HG03460 (cell line): ENCODE results near the gene KCNJ1.
A peak's percentile ranks its signal among the peaks of the same experiment; 100 is the strongest.

Source experiments
- ATAC-seq: cut with Tn5 transposase; IDR thresholded peaks from one replicate; pipeline ENCODE4 v1.9.1; 2021; ENCODE audit not compliant: unreplicated experiment

Gene KCNJ1

DNA sequence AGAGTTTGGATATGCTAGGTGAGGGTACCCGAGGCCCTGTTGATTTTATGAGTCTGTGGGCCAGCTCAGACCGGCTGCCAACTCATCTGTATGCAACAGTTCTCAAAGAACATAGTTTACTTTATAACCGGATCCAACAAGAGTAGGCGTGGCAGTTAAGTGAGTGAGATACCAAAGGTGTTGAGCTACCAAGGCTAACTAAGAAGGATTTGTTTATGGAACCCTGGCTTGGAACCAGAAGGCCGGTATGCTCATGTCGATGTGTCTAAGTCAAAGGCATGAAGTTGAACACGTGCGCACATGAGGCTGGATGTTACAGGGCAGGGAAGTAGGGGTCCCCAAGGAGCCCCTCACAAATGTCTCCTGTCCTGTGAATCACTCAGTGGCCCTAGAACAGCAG, at the start of gene KCNJ1:
Gene KCNJ1 (minus strand): TSS at position 20 of the 400 bp plus-strand sequence. CDS start 27,053 bp downstream, outside the sequence.
- no peak for ATAC-seq

DNA sequence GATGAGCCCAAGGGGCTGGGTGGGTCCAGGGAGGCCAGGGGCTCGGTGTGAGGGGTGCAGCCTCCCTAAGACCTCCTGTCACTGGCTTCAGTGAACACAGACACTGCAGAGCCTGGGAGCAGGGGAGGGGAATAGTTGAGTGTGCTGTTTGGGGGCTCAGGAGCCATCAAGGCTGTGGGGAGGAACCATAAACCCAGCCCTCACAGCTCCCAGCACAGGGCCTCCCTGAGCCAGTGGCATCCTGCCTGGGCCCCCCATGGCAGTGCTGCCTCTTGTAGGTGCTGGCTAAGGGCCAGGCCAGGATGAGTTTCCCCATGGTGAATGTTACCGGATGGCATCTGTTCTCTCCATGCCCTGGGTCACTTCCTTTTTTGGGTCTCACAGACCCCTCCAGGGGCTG, 49.6 kb upstream of the KCNJ1 start:
- ATAC-seq = no peak

DNA sequence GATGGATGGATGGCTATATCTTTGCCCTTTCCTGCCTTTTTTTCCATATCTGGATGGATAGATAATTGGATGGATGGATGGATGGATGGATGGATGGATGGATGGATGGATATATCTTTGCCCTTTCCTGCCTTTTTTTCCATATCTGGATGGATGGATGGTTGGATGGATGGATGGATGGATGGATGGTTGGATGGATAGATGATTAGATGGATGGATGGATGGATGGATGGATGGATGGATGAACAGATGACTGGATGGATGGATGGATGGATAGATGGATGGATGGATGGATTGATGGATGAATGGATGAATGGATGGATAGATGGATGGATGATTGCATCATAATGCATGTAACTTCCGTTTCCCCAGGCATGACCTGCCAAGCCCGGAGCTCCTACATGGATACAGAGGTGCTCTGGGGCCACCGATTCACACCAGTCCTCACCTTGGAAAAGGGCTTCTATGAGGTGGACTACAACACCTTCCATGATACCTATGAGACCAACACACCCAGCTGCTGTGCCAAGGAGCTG, 49.0 kb upstream of the KCNJ1 start:
- no peak for ATAC-seq

- ATAC-seq = no peak
These were observed 48.0 kb upstream of the KCNJ1 start for GRCh38 chr11:128915149-128915521.

GRCh38 chr11:128914216-128915148, 47.4 kb upstream of the KCNJ1 start:
- no peak for ATAC-seq

DNA sequence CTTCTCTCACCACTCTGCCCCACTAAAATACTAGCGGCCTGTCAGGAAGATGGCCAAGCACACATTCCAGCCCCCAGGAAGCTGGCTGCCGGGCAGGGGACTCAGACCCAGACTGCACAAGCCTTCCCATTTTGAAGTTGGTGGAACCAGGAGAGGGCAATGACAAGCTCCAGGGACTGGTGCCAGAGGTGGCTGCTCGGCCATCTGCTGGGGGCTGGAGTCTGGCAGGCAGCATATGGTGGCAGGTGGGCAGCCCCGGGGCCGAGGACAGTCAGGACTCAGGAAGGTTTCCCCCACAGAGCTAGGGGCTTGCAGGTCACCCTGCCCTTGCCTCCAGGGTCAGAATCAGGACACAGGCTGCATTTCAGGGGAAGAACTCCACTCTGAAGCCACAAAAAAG, 46.7 kb upstream of the KCNJ1 start:
- no peak for ATAC-seq

DNA sequence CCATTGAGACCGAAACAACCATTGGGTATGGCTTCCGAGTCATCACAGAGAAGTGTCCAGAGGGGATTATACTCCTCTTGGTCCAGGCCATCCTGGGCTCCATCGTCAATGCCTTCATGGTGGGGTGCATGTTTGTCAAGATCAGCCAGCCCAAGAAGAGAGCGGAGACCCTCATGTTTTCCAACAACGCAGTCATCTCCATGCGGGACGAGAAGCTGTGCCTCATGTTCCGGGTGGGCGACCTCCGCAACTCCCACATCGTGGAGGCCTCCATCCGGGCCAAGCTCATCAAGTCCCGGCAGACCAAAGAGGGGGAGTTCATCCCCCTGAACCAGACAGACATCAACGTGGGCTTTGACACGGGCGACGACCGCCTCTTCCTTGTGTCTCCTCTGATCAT, 44.6 kb upstream of the KCNJ1 start:
- no peak for ATAC-seq

- ATAC-seq = no peak
These were observed 44.1 kb upstream of the KCNJ1 start for GRCh38 chr11:128911239-128911638.

- no peak for ATAC-seq
These were observed 43.5 kb upstream of the KCNJ1 start for GRCh38 chr11:128910576-128910975.

DNA sequence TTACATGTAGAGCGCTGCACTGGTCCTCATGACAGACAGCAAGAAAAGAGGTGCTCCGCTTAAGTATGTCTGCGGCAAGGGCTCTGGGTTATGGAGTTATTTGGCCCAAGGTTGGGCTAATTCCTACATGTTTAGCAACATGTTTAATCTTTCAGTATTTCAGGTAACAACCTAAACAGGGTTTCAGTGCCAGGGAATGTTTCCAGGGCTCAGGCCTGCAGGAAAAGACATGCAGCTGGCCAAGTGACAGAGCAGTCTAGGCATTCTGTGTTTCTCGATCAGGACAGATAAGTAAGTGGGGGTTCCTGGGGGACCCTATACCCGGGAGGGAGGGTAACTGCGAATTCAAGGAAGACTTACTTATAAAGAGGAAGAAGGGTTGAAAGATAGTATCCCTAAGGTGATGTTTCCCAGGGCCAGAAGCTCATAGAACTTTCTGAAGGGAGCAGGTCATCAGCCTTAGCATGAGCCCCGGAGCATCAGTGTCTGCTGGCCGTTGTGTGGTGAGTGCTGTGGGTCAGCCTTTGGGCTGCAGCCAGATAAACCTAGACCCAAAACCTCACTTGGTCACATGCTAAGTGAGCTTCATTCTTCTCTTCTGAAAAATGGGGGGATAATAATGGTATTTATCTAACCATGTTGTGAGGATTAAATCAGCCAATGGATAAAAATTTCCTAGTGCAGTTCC, 42.5 kb upstream of the KCNJ1 start:
- ATAC-seq = no peak

DNA sequence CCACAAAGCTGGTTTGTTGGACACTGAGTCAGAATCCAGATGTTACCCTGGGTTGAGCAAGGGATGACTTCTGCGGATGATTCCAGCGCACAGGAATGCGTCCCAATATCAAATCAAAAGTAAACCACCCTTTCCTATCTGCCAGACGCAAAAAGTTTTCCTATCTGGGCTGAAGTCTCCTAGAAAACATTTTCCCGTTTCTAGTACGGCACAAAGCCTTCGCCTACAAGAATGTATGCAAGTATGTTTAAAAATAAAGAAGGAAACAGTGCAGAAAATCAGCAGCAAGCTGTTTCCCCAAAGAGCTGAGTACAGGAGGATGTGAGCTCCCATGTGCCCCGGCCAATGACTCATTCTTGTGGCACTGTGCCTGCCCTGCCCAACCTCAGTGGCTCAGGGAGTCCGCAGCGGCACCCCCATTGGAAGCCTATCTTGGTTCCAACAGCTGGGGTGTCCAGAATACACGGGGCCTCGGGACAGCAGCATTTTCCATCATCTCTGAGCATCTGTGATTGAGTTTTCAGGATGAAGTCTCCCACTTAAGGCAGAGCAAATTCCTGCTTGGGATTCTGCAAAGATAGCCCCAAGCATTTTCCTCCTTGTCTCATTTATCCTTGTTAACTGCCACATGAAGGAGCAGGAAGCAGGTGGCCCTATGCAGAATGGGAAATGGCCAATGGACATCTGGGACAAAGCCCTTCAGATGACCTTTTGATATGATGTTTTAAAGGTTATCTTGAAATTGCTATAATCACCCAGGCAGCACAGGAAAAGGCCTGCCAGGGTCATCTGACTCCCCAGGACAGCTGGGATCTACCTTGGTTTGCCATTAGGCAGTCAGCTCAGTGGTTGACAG, 41.5 kb upstream of the KCNJ1 start:
- ATAC-seq = no peak

DNA sequence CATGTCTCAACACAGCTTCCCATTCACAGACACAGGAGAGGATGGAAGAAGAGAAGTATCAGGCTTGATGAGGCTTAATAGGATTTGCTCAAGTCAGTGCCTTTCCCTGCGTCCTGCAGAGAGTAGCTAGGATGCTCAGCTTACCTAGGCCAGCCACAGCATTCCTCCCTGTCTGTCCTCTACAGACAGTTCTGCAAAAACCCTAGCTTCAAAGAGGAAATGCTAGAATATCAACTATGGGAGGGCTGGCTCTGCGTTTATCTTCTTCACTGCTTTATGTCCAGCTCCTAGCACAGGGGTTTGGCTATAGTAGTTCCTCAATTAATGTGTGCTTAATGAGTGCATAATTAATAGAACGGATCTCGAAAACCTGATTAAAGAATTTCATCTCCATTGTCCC, 40.5 kb upstream of the KCNJ1 start:
- no peak for ATAC-seq

DNA sequence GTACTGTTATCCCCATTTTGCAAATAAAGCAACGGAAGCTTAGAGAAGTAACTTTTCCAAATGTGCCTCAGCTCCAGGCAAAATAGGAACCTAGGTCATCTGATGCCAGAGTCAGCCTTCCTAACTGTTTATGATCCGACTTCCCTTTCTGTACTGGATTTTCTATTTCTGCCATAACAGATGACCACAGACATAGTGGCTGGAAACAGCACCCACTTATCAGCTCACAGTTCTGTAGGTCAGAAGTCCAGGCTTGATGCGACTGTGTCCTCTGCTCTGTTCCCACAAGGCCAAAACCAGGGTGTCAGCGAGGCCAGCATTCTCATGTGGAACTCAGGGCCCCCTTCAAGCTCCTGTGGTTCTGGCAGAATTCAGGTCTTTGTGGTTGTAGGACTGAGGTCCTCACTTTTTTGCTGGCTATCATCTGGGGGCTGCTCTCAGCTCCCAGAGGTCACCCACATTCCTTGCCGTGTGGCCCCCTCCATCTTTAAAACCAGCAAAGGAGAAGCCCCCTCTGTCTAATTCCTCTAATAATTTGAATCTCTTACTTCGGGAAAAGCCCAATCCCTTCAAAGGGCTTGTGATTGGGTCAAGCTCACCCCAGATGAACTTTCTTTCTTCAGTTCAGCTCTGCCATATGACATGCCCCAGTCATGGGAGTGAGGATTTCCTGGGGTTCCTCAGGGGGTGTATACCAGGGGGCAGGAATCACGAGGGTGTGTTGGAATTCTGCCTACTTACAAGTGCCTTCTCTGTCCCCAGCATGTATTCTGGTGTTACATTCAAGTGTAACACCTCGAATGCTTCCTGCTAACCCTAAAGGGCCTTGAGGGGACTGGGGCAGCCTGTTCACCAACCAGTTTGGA, 39.3 kb upstream of the KCNJ1 start:
- ATAC-seq = no peak

DNA sequence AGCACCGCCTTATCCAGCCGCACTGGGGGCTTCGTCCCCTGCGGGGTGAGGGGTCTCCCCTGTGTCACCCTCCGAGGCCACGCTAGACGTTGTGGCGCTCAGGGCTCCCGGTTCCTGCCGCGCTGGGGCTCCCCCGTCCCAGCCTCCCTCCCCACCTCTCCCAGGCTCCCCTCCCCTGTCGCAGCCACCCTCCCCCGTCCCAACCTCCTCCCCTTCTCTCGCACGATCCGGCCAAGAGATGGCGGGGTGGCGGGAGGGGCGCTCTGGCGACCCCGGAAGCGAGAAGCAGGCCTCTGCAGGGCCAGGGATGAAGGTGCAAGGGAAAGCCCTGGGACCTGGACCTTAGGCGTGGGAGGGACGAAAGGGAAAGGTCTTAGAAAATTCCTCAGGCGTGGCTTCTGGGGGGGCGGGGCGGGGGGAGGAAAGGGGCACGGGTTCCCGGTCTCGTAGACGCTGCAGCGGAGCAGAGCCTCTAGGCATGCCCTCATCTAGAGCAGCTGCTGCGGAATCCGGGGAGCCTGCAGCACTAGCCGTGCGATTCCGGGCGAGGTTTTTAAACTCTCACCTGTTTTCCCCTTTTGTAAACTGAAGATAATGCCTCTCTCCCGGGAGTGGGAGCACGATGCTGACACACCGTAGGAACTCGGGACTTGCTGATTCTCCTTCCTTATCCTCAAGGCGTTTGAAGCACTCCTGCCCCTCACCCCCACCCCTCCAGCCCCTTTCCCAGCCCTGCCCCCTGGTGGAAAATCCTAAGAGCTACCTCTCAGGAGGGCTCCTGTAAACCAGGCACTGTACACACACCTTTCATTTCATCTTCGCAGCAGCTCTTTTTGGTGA, 38.5 kb upstream of the KCNJ1 start:
- peak; percentile 31 for ATAC-seq

DNA sequence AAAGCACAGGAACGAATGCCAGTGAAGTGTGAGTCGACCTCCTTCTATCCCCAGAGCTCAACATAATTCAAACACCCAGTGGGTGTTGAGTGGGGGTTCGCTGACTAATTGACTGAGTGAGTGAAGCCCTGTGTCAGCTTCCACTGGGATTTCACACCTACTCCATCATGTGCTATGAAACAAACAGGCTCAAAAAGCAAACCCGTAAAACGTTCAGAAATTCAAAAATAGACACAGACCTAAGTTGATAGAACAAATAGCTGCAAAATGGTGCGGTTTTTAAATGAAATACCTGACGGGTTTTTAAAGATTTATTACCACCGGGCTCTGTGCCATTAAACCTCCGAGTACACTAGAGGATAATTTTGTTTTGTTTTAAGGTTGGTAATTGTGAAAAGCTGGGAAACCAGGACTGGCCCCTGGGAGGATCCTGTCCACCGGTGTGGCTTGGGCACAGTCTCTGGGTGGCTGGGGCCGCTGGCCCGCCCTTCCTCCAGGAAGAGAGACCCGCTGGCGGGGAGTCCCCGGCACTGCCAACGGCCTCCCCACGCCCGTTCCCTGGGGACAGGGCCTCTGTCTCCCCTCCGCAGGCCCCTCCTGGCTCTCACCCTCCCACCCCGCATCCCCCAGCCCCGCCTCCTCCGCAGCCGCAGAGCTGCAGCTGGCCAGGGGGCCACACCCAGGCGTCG, 37.7 kb upstream of the KCNJ1 start:
- peak; percentile 41 for ATAC-seq

DNA sequence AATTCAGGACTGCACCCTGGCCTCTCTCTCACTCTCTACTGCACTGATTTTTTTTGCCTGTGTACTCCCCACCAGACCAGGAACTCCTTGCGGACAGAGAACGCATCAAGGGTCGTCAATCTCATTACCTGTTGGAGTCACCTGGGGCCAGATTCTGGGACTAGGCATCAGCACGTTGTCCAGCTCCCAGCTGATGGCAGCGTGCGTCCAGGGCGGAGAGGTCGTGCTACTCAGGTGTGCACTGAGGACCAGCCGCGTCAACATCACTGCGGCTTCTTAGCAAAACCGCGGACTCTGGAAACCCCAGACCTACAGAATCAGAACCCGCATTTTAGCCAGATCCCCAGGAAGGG, 37.2 kb upstream of the KCNJ1 start:
- no peak for ATAC-seq

- no peak for ATAC-seq
These were observed 36.4 kb upstream of the KCNJ1 start for GRCh38 chr11:128903248-128904061.

DNA sequence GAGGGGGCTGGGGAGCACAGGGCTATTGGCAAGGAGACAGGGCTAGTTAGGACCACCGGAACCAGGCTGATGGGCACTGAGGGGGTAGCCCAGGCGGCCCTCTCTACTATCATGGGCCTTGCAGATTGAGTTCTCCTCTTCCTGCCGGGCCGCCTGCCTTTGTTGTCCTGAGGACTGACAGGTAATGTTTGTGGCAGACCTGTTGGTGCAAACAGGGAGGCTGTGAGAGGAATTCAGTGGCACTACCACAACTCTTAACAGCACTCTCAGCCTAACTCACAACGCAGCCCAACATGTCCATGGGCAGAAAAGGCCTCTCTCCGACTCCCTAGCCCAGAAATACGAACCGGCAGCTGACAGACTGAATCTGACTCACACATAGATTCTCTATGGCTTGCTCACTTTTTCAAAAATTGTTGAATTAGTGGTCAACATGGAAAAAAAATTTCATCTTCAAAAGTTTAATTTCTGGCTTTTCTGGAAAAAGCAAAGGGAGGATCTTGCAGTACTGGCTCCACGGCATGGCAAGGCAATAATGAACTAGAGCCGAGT, 35.5 kb upstream of the KCNJ1 start:
- no peak for ATAC-seq
